Activated T-helper 1 cell treated with anti-CD3 and anti-CD28 coated beads, Interleukin-2, amount 50 U/mL, for 16 hours (primary cell): ENCODE data around the gene MICAL1.

ENCODE experiments used
- DNase-seq, 2 donors: peaks; one replicate each; pipeline ENCODE4 v3.0.0-alpha.2; 2020; ENCODE audit warnings: low read depth in 1 of 2, low spot score in 1 of 2

Gene MICAL1

GRCh38 chr6:109455437-109456110 lies at the start of gene MICAL1:
Gene MICAL1 (minus strand): TSS chr6:109455772. CDS start chr6:109454196, 1,576 bp downstream.
- peak; percentile 41 to 59 for DNase-seq

- no peak for DNase-seq
Measured at GRCh38 chr6:109503327-109504224, 48.0 kb upstream of the MICAL1 start.

GRCh38 chr6:109498936-109499335 lies 43.4 kb upstream of the MICAL1 start:
- DNase-seq = no peak

GRCh38 chr6:109498052-109498451 lies 42.5 kb upstream of the MICAL1 start:
- DNase-seq = no peak

- DNase-seq = no peak
Measured at GRCh38 chr6:109496036-109496772, 40.6 kb upstream of the MICAL1 start.

GRCh38 chr6:109493865-109494264 lies 38.3 kb upstream of the MICAL1 start:
- DNase-seq = no peak

- no peak for DNase-seq
Measured at GRCh38 chr6:109491207-109491938, 35.8 kb upstream of the MICAL1 start.

GRCh38 chr6:109490713-109491112 lies 35.1 kb upstream of the MICAL1 start:
- DNase-seq = no peak

- DNase-seq = no peak
Measured at GRCh38 chr6:109488001-109488400, 32.4 kb upstream of the MICAL1 start.

- DNase-seq = no peak
Measured at GRCh38 chr6:109486068-109486467, 30.5 kb upstream of the MICAL1 start.

- DNase-seq = no peak
Measured at GRCh38 chr6:109485266-109485935, 29.8 kb upstream of the MICAL1 start.

- DNase-seq = no peak
Measured at GRCh38 chr6:109484122-109484521, 28.6 kb upstream of the MICAL1 start.

GRCh38 chr6:109483735-109484057 lies 28.1 kb upstream of the MICAL1 start:
- DNase-seq = no peak

GRCh38 chr6:109482905-109483734 lies 27.5 kb upstream of the MICAL1 start, which contains the start of gene ZBTB24:
Gene ZBTB24 (minus strand): TSS chr6:109483219. CDS start chr6:109482026, 1,193 bp downstream.
- peak; percentile 76 to 89 for DNase-seq

GRCh38 chr6:109480993-109481480 lies 25.5 kb upstream of the MICAL1 start:
- DNase-seq = no peak

GRCh38 chr6:109478841-109479624 lies 23.5 kb upstream of the MICAL1 start:
- no peak for DNase-seq

GRCh38 chr6:109478222-109478805 lies 22.7 kb upstream of the MICAL1 start:
- DNase-seq = no peak

GRCh38 chr6:109477725-109478124 lies 22.2 kb upstream of the MICAL1 start:
- no peak for DNase-seq
